ENCODE measurements around the gene MORN5.

DNA sequence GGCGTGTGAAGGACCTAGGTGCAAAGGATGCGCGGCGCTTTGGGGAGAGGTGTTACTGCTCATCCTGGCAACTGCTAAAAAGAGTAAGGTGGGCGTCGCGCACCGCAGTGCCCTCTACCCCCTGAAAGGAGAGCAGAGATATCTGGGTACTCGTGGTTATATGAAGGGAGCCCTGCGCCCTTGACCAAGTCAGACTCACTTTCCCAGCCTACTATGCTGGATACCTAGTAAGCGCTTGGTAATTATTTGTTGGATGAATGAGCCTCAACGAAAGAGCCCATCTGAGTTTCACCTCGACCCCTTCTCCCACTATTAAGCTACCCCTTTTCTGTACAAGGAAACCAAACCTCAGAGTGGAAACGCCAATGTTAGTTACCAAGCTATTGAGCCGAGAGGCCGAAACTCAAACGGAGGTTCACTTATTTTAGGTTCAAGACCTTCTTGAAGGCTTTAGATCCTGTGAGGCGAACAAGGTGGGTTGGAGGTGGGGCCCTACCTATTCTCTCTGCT, 61.0 kb downstream of the MORN5 start:
- TF ChIP-seq GATA2 (IDR thresholded peaks at IDR 0.05; ENCODE audit: low read depth, low read length): no peak
- TF ChIP-seq GATA3 (IDR thresholded peaks at IDR 0.05; ENCODE audit: low read depth, low read length): no peak

Data from SH-SY5Y (cell line).